ENCODE measurements around the gene DICER1. TPM values are rescaled to one million over a fixed set of nuclear protein-coding genes. Genes with fewer than 3 reads are reported as not detected.
"Not testable (repeated sequence)": the region's sequence is repeated elsewhere in the genome, so short reads cannot be mapped to it uniquely, and the experiment has no call there.

DICER1 gene
- total RNA-seq, result 100 to 1,000 TPM in 1 of 3 donors, 10 to 100 TPM in 2; 74.9 to 126 (median 78.0) TPM

GRCh38 chr14:95157327-95158189 is at the start of gene DICER1:
Gene DICER1, minus strand, starts transcription at chr14:95157529. Its CDS starts 24,071 bp downstream, at chr14:95133458.
- no peaks in the 10 kb centered on the region for H3K36me3 ChIP-seq
- H3K4me1 ChIP-seq, result no peaks in the 10 kb centered on the region
- DNase-seq (ENCODE audit: low spot score in 2 of 2), result peak; percentile 97 to 99
- intact Hi-C loops (cut with DNase I; ENCODE audit: low total_unique reads), result no loop called here
- no peaks in the 10 kb centered on the region for H3K27me3 ChIP-seq
- H3K9me3 ChIP-seq, result no peaks in the 10 kb centered on the region
- peak within 1 kb of the TSS; percentile 95 to 99 for H3K27ac ChIP-seq
- TF ChIP-seq POLR2AphosphoS5 (IDR thresholded peaks at IDR 0.05), result peak; percentile 72 to 87 (median 80)
- TF ChIP-seq CTCF (IDR thresholded peaks at IDR 0.05), result peak in 2 of 3 donors; percentile 8 to 9
- TF ChIP-seq POLR2A (IDR thresholded peaks at IDR 0.05), result peak; percentile 64
- H3K4me3 ChIP-seq, result peak within 1 kb of the TSS; percentile 81 to 95 (median 82)

GRCh38 chr14:95206534-95206933 is 49.2 kb upstream of the DICER1 start:
- no peak for DNase-seq (ENCODE audit: low spot score in 2 of 2)
- Histone ChIP-seq H3K4me3 (no peak overlapping the region), H3K4me1 (no peaks in the 10 kb centered on the region), H3K9me3 (peaks cover 0 to 9% of the 10 kb centered on the region in 2 donors), H3K27ac (peak overlapping the region in 1 of 2 donors; percentile 21), H3K27me3 (no peaks in the 10 kb centered on the region), H3K36me3 (peaks cover 7% of the 10 kb centered on the region)
- intact Hi-C loops (cut with DNase I; ENCODE audit: low total_unique reads), result no loop called here
- no peak for TF ChIP-seq CTCF (IDR thresholded peaks at IDR 0.05)

- intact Hi-C loops (cut with DNase I; ENCODE audit: low total_unique reads), result no loop called here
- peaks cover 0 to 9% of the 10 kb centered on the region in 2 donors for H3K9me3 ChIP-seq
- no peaks in the 10 kb centered on the region for H3K4me1 ChIP-seq
- DNase-seq (ENCODE audit: low spot score in 2 of 2), result no peak
- no peak overlapping the region for H3K27ac ChIP-seq
- H3K27me3 ChIP-seq, result no peaks in the 10 kb centered on the region
- H3K36me3 ChIP-seq, result peaks cover 7% of the 10 kb centered on the region
- H3K4me3 ChIP-seq, result no peak overlapping the region
- TF ChIP-seq CTCF (IDR thresholded peaks at IDR 0.05) (no peak), POLR2A (IDR thresholded peaks at IDR 0.05) (no peak), POLR2AphosphoS5 (IDR thresholded peaks at IDR 0.05) (no peak)
Measured at GRCh38 chr14:95204705-95205104, 47.4 kb upstream of the DICER1 start.

GRCh38 chr14:95201745-95202144 is 44.4 kb upstream of the DICER1 start:
- H3K36me3 ChIP-seq; H3K4me3 ChIP-seq; H3K9me3 ChIP-seq; DNase-seq (ENCODE audit: low spot score in 2 of 2); H3K4me1 ChIP-seq; H3K27me3 ChIP-seq; intact Hi-C loops (cut with DNase I; ENCODE audit: low total_unique reads); H3K27ac ChIP-seq: not testable (repeated sequence)

- DNase-seq (ENCODE audit: low spot score in 2 of 2), result no peak
- H3K4me3 ChIP-seq, result no peak overlapping the region
- H3K36me3 ChIP-seq, result peaks cover 7% of the 10 kb centered on the region
- no peak for TF ChIP-seq POLR2A (IDR thresholded peaks at IDR 0.05)
- no peak for TF ChIP-seq CTCF (IDR thresholded peaks at IDR 0.05)
- no peak for TF ChIP-seq POLR2AphosphoS5 (IDR thresholded peaks at IDR 0.05)
- peaks cover 0 to 7% of the 10 kb centered on the region in 2 donors for H3K9me3 ChIP-seq
- no peaks in the 10 kb centered on the region for H3K4me1 ChIP-seq
- no peak overlapping the region for H3K27ac ChIP-seq
- H3K27me3 ChIP-seq, result no peaks in the 10 kb centered on the region
- intact Hi-C loops (cut with DNase I; ENCODE audit: low total_unique reads), result no loop called here
Measured at GRCh38 chr14:95200404-95200803, 43.1 kb upstream of the DICER1 start.
